Stimulated activated naive CD8-positive, alpha-beta T cell treated with anti-CD3 and anti-CD28 coated beads, Interleukin-15, Interleukin-2, amounts not matched to agents 100 ng/mL and 50 ng/mL, for 24 hours (primary cell): Measurements from ENCODE around the gene KIF13A.
"Not testable (repeated sequence)": the region's sequence is repeated elsewhere in the genome, so short reads cannot be mapped to it uniquely, and the experiment has no call there.

Experiments
- H3K27ac Mint-ChIP-seq: one replicate; pipeline ENCODE4 v1.8.0; 2021; ENCODE audit warnings: mild to moderate bottlenecking, mixed read lengths
- H3K27me3 Mint-ChIP-seq: one replicate; pipeline ENCODE4 v1.8.0; 2021; ENCODE audit warnings: mixed read lengths
- H3K36me3 Mint-ChIP-seq: one replicate; pipeline ENCODE4 v1.8.0; 2021; ENCODE audit warnings: low read depth, mixed read lengths
- H3K4me1 Mint-ChIP-seq: one replicate; pipeline ENCODE4 v1.8.0; 2021; ENCODE audit warnings: low read depth, mixed read lengths
- H3K4me3 Mint-ChIP-seq: one replicate; pipeline ENCODE4 v1.8.0; 2021; ENCODE audit warnings: mild to moderate bottlenecking, mixed read lengths
- H3K9me3 Mint-ChIP-seq: one replicate; pipeline ENCODE4 v1.8.0; 2021; ENCODE audit warnings: mixed read lengths

The KIF13A gene

GRCh38 chr6:17842014-17842776 lies 145.2 kb downstream of the KIF13A start:
- Mint-ChIP-seq H3K36me3 (no peaks in the 10 kb centered on the region), H3K27me3 (no peaks in the 10 kb centered on the region), H3K9me3 (no peaks in the 10 kb centered on the region), H3K4me1 (no peaks in the 10 kb centered on the region), H3K4me3 (no peak overlapping the region), H3K27ac (no peak overlapping the region)

- Mint-ChIP-seq H3K4me3 (no peak overlapping the region), H3K4me1 (no peaks in the 10 kb centered on the region), H3K27ac (no peak overlapping the region), H3K27me3 (no peaks in the 10 kb centered on the region), H3K9me3 (no peaks in the 10 kb centered on the region), H3K36me3 (no peaks in the 10 kb centered on the region)
Measured at GRCh38 chr6:17839513-17840223, 147.8 kb downstream of the KIF13A start.

GRCh38 chr6:17836293-17836692 lies 151.1 kb downstream of the KIF13A start:
- no peaks in the 10 kb centered on the region for H3K36me3 Mint-ChIP-seq
- no peak overlapping the region for H3K4me3 Mint-ChIP-seq
- no peak overlapping the region for H3K27ac Mint-ChIP-seq
- no peaks in the 10 kb centered on the region for H3K4me1 Mint-ChIP-seq
- no peaks in the 10 kb centered on the region for H3K9me3 Mint-ChIP-seq
- no peaks in the 10 kb centered on the region for H3K27me3 Mint-ChIP-seq

- Mint-ChIP-seq H3K4me3 (no peak overlapping the region), H3K27me3 (no peaks in the 10 kb centered on the region), H3K9me3 (no peaks in the 10 kb centered on the region), H3K36me3 (no peaks in the 10 kb centered on the region), H3K4me1 (no peaks in the 10 kb centered on the region), H3K27ac (no peak overlapping the region)
Measured at GRCh38 chr6:17835784-17836183, 151.7 kb downstream of the KIF13A start.

- Mint-ChIP-seq H3K4me3 (no peak overlapping the region), H3K27me3 (no peaks in the 10 kb centered on the region), H3K36me3 (no peaks in the 10 kb centered on the region), H3K27ac (no peak overlapping the region), H3K4me1 (no peaks in the 10 kb centered on the region), H3K9me3 (no peaks in the 10 kb centered on the region)
Measured at GRCh38 chr6:17831135-17831534, 156.3 kb downstream of the KIF13A start.

GRCh38 chr6:17829905-17830304 lies 157.5 kb downstream of the KIF13A start:
- Mint-ChIP-seq H3K27me3 (no peaks in the 10 kb centered on the region), H3K27ac (no peak overlapping the region), H3K4me3 (no peak overlapping the region), H3K9me3 (no peaks in the 10 kb centered on the region), H3K4me1 (no peaks in the 10 kb centered on the region), H3K36me3 (no peaks in the 10 kb centered on the region)

GRCh38 chr6:17828149-17828548 lies 159.3 kb downstream of the KIF13A start:
- Mint-ChIP-seq H3K27me3 (no peaks in the 10 kb centered on the region), H3K27ac (no peak overlapping the region), H3K9me3 (no peaks in the 10 kb centered on the region), H3K4me3 (no peak overlapping the region), H3K36me3 (no peaks in the 10 kb centered on the region), H3K4me1 (no peaks in the 10 kb centered on the region)

GRCh38 chr6:17826301-17826700 lies 161.1 kb downstream of the KIF13A start:
- H3K27me3 Mint-ChIP-seq: no peaks in the 10 kb centered on the region
- no peaks in the 10 kb centered on the region for H3K9me3 Mint-ChIP-seq
- no peaks in the 10 kb centered on the region for H3K36me3 Mint-ChIP-seq
- H3K27ac Mint-ChIP-seq: no peak overlapping the region
- no peaks in the 10 kb centered on the region for H3K4me1 Mint-ChIP-seq
- no peak overlapping the region for H3K4me3 Mint-ChIP-seq

GRCh38 chr6:17820055-17820454 lies 167.4 kb downstream of the KIF13A start:
- no peaks in the 10 kb centered on the region for H3K9me3 Mint-ChIP-seq
- H3K4me3 Mint-ChIP-seq: no peak overlapping the region
- H3K4me1 Mint-ChIP-seq: no peaks in the 10 kb centered on the region
- H3K27ac Mint-ChIP-seq: no peak overlapping the region
- H3K36me3 Mint-ChIP-seq: no peaks in the 10 kb centered on the region
- no peaks in the 10 kb centered on the region for H3K27me3 Mint-ChIP-seq

- Mint-ChIP-seq H3K27me3 (no peaks in the 10 kb centered on the region), H3K4me3 (no peak overlapping the region), H3K9me3 (no peaks in the 10 kb centered on the region), H3K4me1 (no peaks in the 10 kb centered on the region), H3K27ac (no peak overlapping the region), H3K36me3 (no peaks in the 10 kb centered on the region)
Measured at GRCh38 chr6:17817763-17818162, 169.7 kb downstream of the KIF13A start.

- Mint-ChIP-seq H3K4me3 (no peak overlapping the region), H3K27me3 (no peaks in the 10 kb centered on the region), H3K4me1 (no peaks in the 10 kb centered on the region), H3K27ac (no peak overlapping the region), H3K36me3 (no peaks in the 10 kb centered on the region), H3K9me3 (no peaks in the 10 kb centered on the region)
Measured at GRCh38 chr6:17816921-17817611, 170.4 kb downstream of the KIF13A start.

- H3K27ac Mint-ChIP-seq: no peak overlapping the region
- no peaks in the 10 kb centered on the region for H3K36me3 Mint-ChIP-seq
- no peak overlapping the region for H3K4me3 Mint-ChIP-seq
- no peaks in the 10 kb centered on the region for H3K27me3 Mint-ChIP-seq
- H3K9me3 Mint-ChIP-seq: no peaks in the 10 kb centered on the region
- no peaks in the 10 kb centered on the region for H3K4me1 Mint-ChIP-seq
Measured at GRCh38 chr6:17813542-17813941, 173.9 kb downstream of the KIF13A start.

- Mint-ChIP-seq H3K4me3 (no peak overlapping the region), H3K36me3 (no peaks in the 10 kb centered on the region), H3K27me3 (no peaks in the 10 kb centered on the region), H3K27ac (no peak overlapping the region), H3K4me1 (no peaks in the 10 kb centered on the region), H3K9me3 (no peaks in the 10 kb centered on the region)
Measured at GRCh38 chr6:17812311-17812710, 175.1 kb downstream of the KIF13A start.

GRCh38 chr6:17808609-17809008 lies 178.8 kb downstream of the KIF13A start:
- no peak overlapping the region for H3K27ac Mint-ChIP-seq
- no peaks in the 10 kb centered on the region for H3K4me1 Mint-ChIP-seq
- H3K27me3 Mint-ChIP-seq: no peaks in the 10 kb centered on the region
- no peaks in the 10 kb centered on the region for H3K9me3 Mint-ChIP-seq
- no peaks in the 10 kb centered on the region for H3K36me3 Mint-ChIP-seq
- no peak overlapping the region for H3K4me3 Mint-ChIP-seq

- H3K27me3 Mint-ChIP-seq, H3K4me1 Mint-ChIP-seq, H3K9me3 Mint-ChIP-seq, H3K36me3 Mint-ChIP-seq, H3K27ac Mint-ChIP-seq, H3K4me3 Mint-ChIP-seq: not testable (repeated sequence)
Measured at GRCh38 chr6:17807431-17807830, 180.0 kb downstream of the KIF13A start.
